HCT116 (cell line): ENCODE data around the gene PHB1. TPM values are rescaled to one million over a fixed set of nuclear protein-coding genes. Genes with fewer than 3 reads are reported as not detected.

Source experiments
- ATAC-seq: fragments of 200-7000 bp; cut with Tn5 transposase; 2 replicates; pipeline ENCODE4 v1.9.1; 2020; ENCODE audit warnings: mild to moderate bottlenecking, moderate library complexity
- BruUV-seq: library from RNA; stranded (reverse); fragments of 400-500 nt; replicated peaks from 2 replicates; lab custom pipeline; 2021; lab: Mats Ljungman, UMichigan
- CTCF ChIA-PET: fragments of 300-600 bp; sonication (Branson Sonifier 250); formaldehyde crosslinking; loops from one replicate; lab custom pipeline; 2021; ENCODE audit warnings: antibody characterized with exemption; lab: Charles Lee
- POLR2A ChIA-PET: fragments of 300-600, 350-600 bp; sonication (Branson Sonifier 250); formaldehyde crosslinking; loops from one replicate; lab custom pipeline; 2021; ENCODE audit warnings: antibody characterized with exemption; lab: Charles Lee
- RAD21 ChIA-PET, 2 experiments: fragments of 300-600 bp; sonication (Branson Sonifier 250); formaldehyde crosslinking; loops; one replicate each; lab custom pipeline; 2023; ENCODE audit warnings: low total read pairs in 2 of 2; ENCODE audit not compliant: uncharacterized antibody in 2 of 2, unreplicated experiment in 2 of 2, low non-redundant PET in 1 of 2; lab: Charles Lee
- DNase-seq: peaks from one replicate; pipeline ENCODE4 v3.0.0-alpha.2; 2010; ENCODE audit warnings: low read depth, low spot score
- H2AFZ ChIP-seq: fragments of 200-600 bp; shearing (Covaris generic), sonication (generic); 2 replicates; pipeline ENCODE4 v1.6.1; 2017; ENCODE audit warnings: low read depth, mixed run types, mixed read lengths, antibody characterized with exemption, low read length; ENCODE audit not compliant: poor library complexity, severe bottlenecking
- H3K27ac ChIP-seq: 2 replicates; pipeline ENCODE4 v1.5.1; 2012; ENCODE audit warnings: low read depth, low read length
- H3K27me3 ChIP-seq: fragments of 200-600 bp; sonication (generic); 2 replicates; pipeline ENCODE4 v1.6.1; 2016; ENCODE audit warnings: mixed run types, low read length, mixed read lengths; ENCODE audit not compliant: insufficient read depth
- H3K36me3 ChIP-seq, 2 experiments: fragments of 200-500 bp in 1 of 2; fragments of 200-600 bp in 1 of 2; sonication (Bioruptor generic) in 1 of 2; sonication (generic) in 1 of 2; 2 replicates each; pipeline versions ENCODE4 v1.5.1 to v1.6.1; 2014 to 2016; ENCODE audit warnings: low read length in 2 of 2, inconsistent platforms in 1 of 2, mixed read lengths in 1 of 2, mixed run types in 1 of 2; ENCODE audit not compliant: insufficient read depth in 2 of 2, control insufficient read depth in 1 of 2
- H3K4me1 ChIP-seq, 2 experiments: fragments of 200-600 bp in 1 of 2; sonication (generic) in 1 of 2; 2 replicates each; pipeline versions ENCODE4 v1.5.1 to v1.6.1; 2012 to 2017; ENCODE audit warnings: low read length in 2 of 2, inconsistent platforms in 1 of 2, mild to moderate bottlenecking in 1 of 2, mixed read lengths in 1 of 2, mixed run types in 1 of 2, moderate library complexity in 1 of 2; ENCODE audit not compliant: insufficient read depth in 2 of 2, control insufficient read depth in 1 of 2
- H3K4me2 ChIP-seq: fragments of 200-600 bp; sonication (generic); 2 replicates; pipeline ENCODE4 v1.6.1; 2017; ENCODE audit warnings: mixed run types, low read length, mixed read lengths
- H3K4me3 ChIP-seq, 2 experiments: fragments of 200-600 bp in 1 of 2; sonication (generic) in 1 of 2; replicated peaks in 1 of 2; 2 replicates each; pipeline ENCODE4 v1.5.1; 2011 to 2016; ENCODE audit warnings: low read length in 2 of 2, control low read depth in 1 of 2, low read depth in 1 of 2, mild to moderate bottlenecking in 1 of 2, mixed read lengths in 1 of 2, mixed run types in 1 of 2
- H3K79me2 ChIP-seq: fragments of 200-600 bp; sonication (generic); 2 replicates; pipeline ENCODE4 v1.6.1; 2017; ENCODE audit warnings: mild to moderate bottlenecking, mixed run types, low read length, moderate library complexity, mixed read lengths; ENCODE audit not compliant: insufficient read depth
- H3K9ac ChIP-seq: fragments of 200-600 bp; sonication (generic); 2 replicates; pipeline ENCODE4 v1.6.1; 2016; ENCODE audit warnings: low read length, mixed read lengths
- H3K9me2 ChIP-seq: fragments of 200-600 bp; sonication (generic), shearing (Covaris generic); 2 replicates; pipeline ENCODE4 v1.6.1; 2017; ENCODE audit warnings: mixed run types, mild to moderate bottlenecking, moderate library complexity; ENCODE audit not compliant: insufficient read depth
- H3K9me3 ChIP-seq, 2 experiments: fragments of 200-500 bp in 1 of 2; fragments of 200-600 bp in 1 of 2; sonication (Bioruptor generic) in 1 of 2; sonication (generic) in 1 of 2; 2 replicates each; pipeline ENCODE4 v1.6.1; 2014 to 2017; ENCODE audit warnings: low read length in 2 of 2, mixed read lengths in 2 of 2, inconsistent platforms in 1 of 2, low read depth in 1 of 2, mild to moderate bottlenecking in 1 of 2, mixed run types in 1 of 2, moderate library complexity in 1 of 2; ENCODE audit not compliant: control insufficient read depth in 1 of 2, insufficient read depth in 1 of 2
- H4K20me1 ChIP-seq: fragments of 200-600 bp; sonication (generic), shearing (Covaris generic); 2 replicates; pipeline ENCODE4 v1.6.1; 2017; ENCODE audit warnings: mixed run types, mild to moderate bottlenecking, moderate library complexity; ENCODE audit not compliant: insufficient read depth
- EGR1 ChIP-seq: IDR thresholded peaks from 2 replicates; pipeline ENCODE4 v1.6.1; 2012; ENCODE audit warnings: low read depth
- JUND ChIP-seq: IDR thresholded peaks from 2 replicates; pipeline ENCODE4 v1.6.1; 2012
- POLR2A ChIP-seq: IDR thresholded peaks from 2 replicates; pipeline ENCODE4 v1.7.0; 2011; ENCODE audit warnings: borderline replicate concordance; ENCODE audit not compliant: insufficient read depth, insufficient read length; ENCODE audit errors: extremely low read depth
- POLR2AphosphoS5 ChIP-seq: IDR thresholded peaks from 2 replicates; pipeline ENCODE4 v1.6.1; 2011; ENCODE audit warnings: mild to moderate bottlenecking, low read depth, low read length, moderate library complexity
- SP1 ChIP-seq: IDR thresholded peaks from 2 replicates; pipeline ENCODE4 v1.6.1; 2012; ENCODE audit warnings: low read depth
- SRF ChIP-seq: IDR thresholded peaks from 2 replicates; pipeline ENCODE4 v1.6.1; 2012; ENCODE audit warnings: low read depth
- YY1 ChIP-seq: IDR thresholded peaks from 2 replicates; pipeline ENCODE4 v1.6.1; 2011; ENCODE audit warnings: low read length, low read depth, moderate library complexity, mild to moderate bottlenecking; ENCODE audit not compliant: insufficient replicate concordance; ENCODE audit errors: extremely low read depth
- ZFX ChIP-seq: fragments of 450-650 bp; IDR thresholded peaks from 2 replicates; pipeline ENCODE4 v1.6.1; 2017
- intact Hi-C: fragments of 100-400 bp; cut with micrococcal nuclease; formaldehyde crosslinking; loops from 2 replicates; pipeline ENCODE4 v1.10.0; 2022
- total RNA-seq: library from RNA; stranded (reverse); gene quantifications from one replicate; pipeline ENCODE4 v1.2.1, GENCODE V29; 2021; ENCODE audit not compliant: unreplicated experiment
- TF ChIP-seq, protein P1 (sequence below): IDR thresholded peaks from 2 replicates; pipeline ENCODE4 v1.6.1; 2012
- TF ChIP-seq, protein P2 (sequence below): IDR thresholded peaks from 2 replicates; pipeline ENCODE4 v1.6.1; 2011; ENCODE audit warnings: mild to moderate bottlenecking, low read length, moderate library complexity; ENCODE audit not compliant: insufficient replicate concordance; ENCODE audit errors: extremely low read depth

The PHB1 gene
- total RNA-seq, 1 experiment from 2014 or later = 534 TPM

DNA sequence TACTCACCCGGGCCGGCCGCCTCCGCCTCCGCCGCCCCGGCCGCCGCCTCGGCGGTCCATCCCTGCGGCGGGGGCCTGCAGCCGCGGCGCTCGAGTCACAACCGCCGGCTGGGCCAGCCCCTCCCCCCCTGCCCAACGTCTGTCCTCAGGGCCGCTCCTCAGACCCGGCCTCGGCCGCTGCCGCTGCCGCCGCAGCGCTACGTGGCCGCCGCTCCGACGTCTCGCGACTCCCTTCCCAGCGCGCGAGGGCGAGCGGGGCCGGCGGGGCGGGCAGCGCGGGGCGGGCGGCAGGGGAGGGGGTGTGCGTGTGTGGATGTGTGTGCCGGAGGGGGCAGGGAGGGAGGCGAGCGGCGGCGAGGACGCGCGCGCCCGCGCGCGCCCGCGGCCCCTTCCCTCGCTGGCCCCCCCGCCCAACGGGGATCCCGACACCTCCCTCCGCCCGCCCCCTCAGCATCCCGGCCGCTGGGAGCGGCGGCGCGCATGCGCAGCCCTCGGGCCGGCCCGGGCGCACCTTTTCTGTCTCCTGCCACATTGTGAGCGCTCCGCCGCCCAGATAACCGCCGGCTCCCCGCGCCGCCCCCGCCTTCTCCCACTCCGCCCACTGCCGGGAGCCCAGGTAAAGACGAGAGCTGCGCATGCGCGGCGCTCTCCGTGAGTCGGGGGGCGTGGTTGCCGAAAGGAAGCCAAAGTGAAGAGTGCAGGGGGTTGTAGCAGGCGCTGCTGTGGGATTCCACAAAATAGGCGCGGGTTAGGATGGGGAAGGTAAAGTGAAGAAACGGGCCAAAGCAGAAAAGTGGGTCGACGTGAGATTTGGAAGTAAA, 52.6 kb downstream of the PHB1 start, which contains the start of gene ZNF652:
TSS of gene ZNF652 (minus strand) at position 349 of the 821 bp plus-strand sequence. CDS start 44,525 bp downstream, outside the sequence.
- Histone ChIP-seq H3K4me3 (peak within 1 kb of the TSS; percentile 81 to 86), H3K36me3 (no peaks in the 10 kb centered on the region), H3K4me1 (peaks cover 18 to 24% of the 10 kb centered on the region in 2 experiments), H3K27me3 (no peaks in the 10 kb centered on the region), H3K9me3 (no peaks in the 10 kb centered on the region), H3K79me2 (peaks cover 45% of the 10 kb centered on the region), H2AFZ (peak within 1 kb of the TSS; percentile 67), H3K27ac (peak within 1 kb of the TSS; percentile 92), H3K9ac (peak within 1 kb of the TSS; percentile 84), H3K9me2 (no peaks in the 10 kb centered on the region), H3K4me2 (peak within 1 kb of the TSS; percentile 86), H4K20me1 (peaks cover 6% of the 10 kb centered on the region; the same call in 1 of the 2 replicates)
- ChIA-PET POLR2A (interaction anchor here (0.7 kb wide), 1 partner anchor 188 kb away, joined by 4 read pairs; no protein-coding TSS in a partner anchor), CTCF (interaction anchor here (0.7 kb wide), 1 partner anchor 15 kb away, joined by 5 read pairs; no protein-coding TSS in a partner anchor), RAD21 (interaction anchor here in 1 of 2 experiments (0.7 kb wide), 1 partner anchor 56 kb away, joined by 11 read pairs; no protein-coding TSS in a partner anchor)
- ATAC-seq (peak; percentile 86), DNase-seq (peak; percentile 93)
- BruUV-seq = no TSS peak
- TF ChIP-seq POLR2AphosphoS5 (peak; percentile 68), POLR2A (peak; percentile 35), SP1 (peak; percentile 13), JUND (no peak), ZFX (peak; percentile 97), YY1 (peak; percentile 19), EGR1 (peak; percentile 100), SRF (no peak)
- TF ChIP-seq, protein P1, sequence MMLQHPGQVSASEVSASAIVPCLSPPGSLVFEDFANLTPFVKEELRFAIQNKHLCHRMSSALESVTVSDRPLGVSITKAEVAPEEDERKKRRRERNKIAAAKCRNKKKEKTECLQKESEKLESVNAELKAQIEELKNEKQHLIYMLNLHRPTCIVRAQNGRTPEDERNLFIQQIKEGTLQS = no peak
- TF ChIP-seq, protein P2, sequence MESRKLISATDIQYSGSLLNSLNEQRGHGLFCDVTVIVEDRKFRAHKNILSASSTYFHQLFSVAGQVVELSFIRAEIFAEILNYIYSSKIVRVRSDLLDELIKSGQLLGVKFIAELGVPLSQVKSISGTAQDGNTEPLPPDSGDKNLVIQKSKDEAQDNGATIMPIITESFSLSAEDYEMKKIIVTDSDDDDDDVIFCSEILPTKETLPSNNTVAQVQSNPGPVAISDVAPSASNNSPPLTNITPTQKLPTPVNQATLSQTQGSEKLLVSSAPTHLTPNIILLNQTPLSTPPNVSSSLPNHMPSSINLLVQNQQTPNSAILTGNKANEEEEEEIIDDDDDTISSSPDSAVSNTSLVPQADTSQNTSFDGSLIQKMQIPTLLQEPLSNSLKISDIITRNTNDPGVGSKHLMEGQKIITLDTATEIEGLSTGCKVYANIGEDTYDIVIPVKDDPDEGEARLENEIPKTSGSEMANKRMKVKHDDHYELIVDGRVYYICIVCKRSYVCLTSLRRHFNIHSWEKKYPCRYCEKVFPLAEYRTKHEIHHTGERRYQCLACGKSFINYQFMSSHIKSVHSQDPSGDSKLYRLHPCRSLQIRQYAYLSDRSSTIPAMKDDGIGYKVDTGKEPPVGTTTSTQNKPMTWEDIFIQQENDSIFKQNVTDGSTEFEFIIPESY = peak; percentile 57
- intact Hi-C loops = loop anchor here (2.0 kb wide), 1 partner anchor 47 kb away; no protein-coding TSS in a partner anchor
